Measurements from ENCODE around the gene KBTBD12.
"Not testable (repeated sequence)": the region's sequence is repeated elsewhere in the genome, so short reads cannot be mapped to it uniquely, and the experiment has no call there.

KBTBD12 gene

DNA sequence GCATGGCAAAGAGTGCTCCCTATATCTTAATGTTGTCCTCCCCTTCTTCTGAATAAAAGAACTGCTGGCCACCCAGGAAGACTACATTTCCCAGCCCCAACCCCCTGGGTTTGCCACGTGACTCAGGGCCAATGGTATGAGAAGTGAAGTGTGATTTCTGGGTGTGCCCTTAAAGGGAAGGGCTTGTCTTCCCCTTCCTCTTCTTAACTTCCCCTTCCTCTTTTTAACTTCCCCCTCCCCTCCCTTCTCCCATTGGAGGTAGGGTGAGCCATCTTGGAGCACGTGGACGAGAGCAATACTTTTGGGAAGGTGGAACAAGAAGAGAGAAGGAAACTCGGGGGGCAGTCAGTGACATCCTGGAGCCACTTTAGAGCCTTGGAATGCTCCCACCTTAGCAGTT lies 6.8 kb upstream of the KBTBD12 start:
- TF ChIP-seq POLR2A (IDR thresholded peaks at IDR 0.05; ENCODE audit: low read depth, low read length) (no peak), TAF1 (IDR thresholded peaks at IDR 0.05; ENCODE audit: borderline replicate concordance, low read depth, low read length) (no peak), POLR2AphosphoS5 (IDR thresholded peaks at IDR 0.05; ENCODE audit: low read depth, low read length) (no peak)
- DNase-seq (ENCODE audit: insufficient read length), result no peak
- no peak for FAIRE-seq

DNA sequence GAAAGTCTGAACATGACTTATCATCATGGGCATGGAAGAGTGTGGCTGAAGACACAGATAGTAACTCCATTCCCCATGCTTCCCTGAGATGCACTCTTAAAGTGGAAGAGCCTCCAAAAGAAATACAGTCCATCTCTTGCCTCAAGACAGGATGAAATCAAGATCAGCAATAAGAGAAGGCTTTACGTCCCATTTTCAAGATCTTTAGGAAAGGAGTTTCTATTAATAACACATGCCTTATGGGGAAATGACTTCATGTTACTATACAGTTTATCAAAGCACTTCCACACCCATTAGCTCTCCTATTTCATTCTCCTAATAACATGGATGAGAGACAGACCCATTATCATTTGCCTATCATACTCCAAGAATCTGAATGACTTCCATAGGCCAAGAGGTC lies 6.1 kb upstream of the KBTBD12 start:
- TF ChIP-seq POLR2A (IDR thresholded peaks at IDR 0.05; ENCODE audit: low read depth, low read length), result no peak
- DNase-seq (ENCODE audit: insufficient read length), result no peak
- FAIRE-seq, result peak; percentile 17

DNA sequence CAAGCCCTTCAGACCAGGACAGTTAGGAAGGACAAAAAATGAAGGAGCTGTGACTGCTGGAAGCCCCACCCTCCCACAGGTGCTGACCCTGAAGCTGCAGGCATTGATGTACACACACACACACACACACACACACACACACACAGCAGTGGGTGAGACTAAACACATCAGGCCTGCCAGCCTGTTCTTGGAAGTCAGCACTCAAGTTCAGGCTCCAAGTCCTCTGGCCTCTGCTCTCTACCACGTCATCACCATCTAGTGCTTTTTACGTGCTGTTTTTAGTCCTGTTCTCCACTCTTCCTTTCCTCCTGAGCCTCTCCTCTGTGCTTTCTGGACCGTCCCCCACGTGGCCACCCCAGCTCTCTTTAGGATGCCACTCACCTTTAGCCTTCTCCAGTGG lies 5.4 kb upstream of the KBTBD12 start:
- FAIRE-seq, result no peak
- TF ChIP-seq POLR2AphosphoS5 (IDR thresholded peaks at IDR 0.05; ENCODE audit: low read depth, low read length) (no peak), POLR2A (IDR thresholded peaks at IDR 0.05; ENCODE audit: low read depth, low read length) (no peak), TAF1 (IDR thresholded peaks at IDR 0.05; ENCODE audit: borderline replicate concordance, low read depth, low read length) (no peak)
- no peak for DNase-seq (ENCODE audit: insufficient read length)

DNA sequence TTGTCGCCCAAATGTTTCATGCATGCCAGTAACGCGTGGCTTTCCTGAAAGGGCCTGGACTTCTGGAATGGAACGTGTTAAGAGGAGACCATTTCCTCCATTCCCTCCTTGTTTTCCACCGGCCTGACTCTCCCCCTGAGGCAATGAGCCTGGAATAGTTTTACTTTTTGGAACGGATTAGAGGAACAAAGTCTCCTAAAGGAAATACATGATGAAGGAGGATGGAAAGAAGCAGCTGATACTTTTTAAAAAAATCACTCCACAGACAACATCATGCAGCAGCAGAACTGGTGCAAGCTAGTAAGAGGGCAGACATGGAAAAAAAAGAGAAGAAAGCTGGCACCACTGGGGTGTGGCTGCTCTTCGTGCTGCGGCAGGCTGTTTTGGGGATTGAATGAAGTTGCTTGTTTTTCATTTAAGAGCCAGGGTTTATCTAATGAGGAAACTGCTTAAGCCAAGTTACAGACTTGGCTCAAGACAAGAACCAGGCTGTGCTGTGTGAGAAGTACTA lies 3.6 kb upstream of the KBTBD12 start:
- DNase-seq (ENCODE audit: insufficient read length) (no peak), FAIRE-seq (no peak)
- no peak for TF ChIP-seq TAF1 (IDR thresholded peaks at IDR 0.05; ENCODE audit: borderline replicate concordance, low read depth, low read length)

DNA sequence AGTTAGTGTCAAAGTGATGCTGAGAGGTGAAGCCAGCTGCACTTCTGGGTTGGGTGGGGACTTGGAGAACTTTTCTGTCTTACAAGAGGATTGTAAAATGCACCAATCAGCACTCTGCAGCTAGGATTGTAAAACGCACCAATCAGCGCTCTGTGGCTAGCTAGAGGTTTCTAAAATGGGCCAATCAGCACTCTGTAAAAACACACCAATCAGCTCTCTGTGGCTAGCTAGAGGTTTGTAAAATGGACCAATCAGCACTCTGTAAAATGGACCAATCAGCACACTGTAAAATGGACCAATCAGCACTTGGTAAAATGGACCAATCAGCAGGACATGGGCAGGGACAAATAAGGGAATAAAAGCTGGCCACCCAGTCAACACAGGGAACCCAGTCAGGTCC lies 1.2 kb upstream of the KBTBD12 start:
- FAIRE-seq; DNase-seq (ENCODE audit: insufficient read length): not testable (repeated sequence)

DNA sequence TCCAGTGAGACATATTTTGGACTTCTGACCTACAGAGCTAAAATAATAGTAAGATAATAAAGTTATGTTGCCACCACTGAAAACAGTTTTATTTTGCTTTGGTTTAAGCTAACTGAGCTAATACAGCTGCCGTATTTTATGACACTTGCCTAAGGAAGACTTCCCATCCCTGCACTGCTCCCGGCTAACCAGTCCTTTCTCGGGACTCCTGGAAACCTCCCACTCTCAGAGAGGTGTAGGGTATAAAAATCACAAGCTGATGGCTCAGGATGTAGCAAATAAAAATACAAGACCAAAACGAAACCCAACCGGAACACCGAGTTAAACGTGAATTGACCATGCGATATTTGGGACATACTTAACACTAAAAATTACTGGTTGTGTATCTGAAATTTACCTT lies 448 bp upstream of the KBTBD12 start:
- TF ChIP-seq POLR2AphosphoS5 (IDR thresholded peaks at IDR 0.05; ENCODE audit: low read depth, low read length) (no peak), TAF1 (IDR thresholded peaks at IDR 0.05; ENCODE audit: borderline replicate concordance, low read depth, low read length) (no peak), POLR2A (IDR thresholded peaks at IDR 0.05; ENCODE audit: low read depth, low read length) (no peak)

DNA sequence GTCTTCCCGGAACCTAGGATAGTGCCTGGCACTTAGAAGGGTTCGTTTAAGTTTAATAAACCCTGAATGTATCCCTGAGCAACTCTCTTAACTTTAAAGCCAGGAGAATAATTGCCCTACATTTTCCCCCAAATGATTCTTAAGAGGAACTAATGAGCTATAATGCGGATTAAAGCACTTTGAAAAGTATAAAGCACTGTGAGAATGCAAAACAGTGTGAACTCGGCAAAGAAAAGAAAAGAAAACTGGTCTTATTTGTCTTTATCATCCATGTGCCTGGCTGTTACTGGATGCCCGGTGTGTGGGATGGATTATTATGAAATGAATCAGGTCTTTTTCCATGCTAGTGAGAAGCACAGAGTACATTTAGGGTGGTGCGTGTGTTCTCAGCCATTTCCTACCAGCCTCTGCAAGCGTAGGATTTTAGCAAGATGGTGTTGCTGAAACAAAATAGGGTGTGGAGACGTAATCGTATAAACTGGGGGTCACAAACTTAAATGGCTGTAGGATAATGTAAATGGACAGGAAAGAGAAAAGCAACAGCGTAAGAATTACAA lies 983 bp downstream of the KBTBD12 start:
- TF ChIP-seq POLR2AphosphoS5 (IDR thresholded peaks at IDR 0.05; ENCODE audit: low read depth, low read length), result no peak
- no peak for TF ChIP-seq TAF1 (IDR thresholded peaks at IDR 0.05; ENCODE audit: borderline replicate concordance, low read depth, low read length)
- no peak for TF ChIP-seq POLR2A (IDR thresholded peaks at IDR 0.05; ENCODE audit: low read depth, low read length)
- no peak for FAIRE-seq

More for the DNA sequence above, 448 bp upstream of the KBTBD12 start:
- DNase-seq (ENCODE audit: insufficient read length) (no peak), FAIRE-seq (no peak)

DNA sequence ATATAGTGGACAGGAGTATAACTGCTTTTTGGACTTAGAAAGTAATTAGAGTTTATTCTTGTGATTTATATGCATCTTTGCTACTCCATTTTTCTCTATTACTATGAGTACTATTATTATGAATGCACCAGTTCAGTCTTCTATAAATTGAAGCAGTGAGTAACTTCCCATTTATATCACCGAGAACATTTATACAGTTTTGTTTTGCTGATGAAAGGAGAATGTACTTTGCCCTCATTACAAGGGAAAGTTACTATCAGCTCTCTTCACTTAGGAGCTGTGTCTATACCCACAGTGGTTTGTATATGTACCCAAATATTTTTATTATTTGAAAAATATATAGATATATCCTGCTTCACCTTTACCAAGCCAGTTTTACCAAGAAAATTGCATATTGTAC lies 5.7 kb downstream of the KBTBD12 start:
- no peak for TF ChIP-seq TAF1 (IDR thresholded peaks at IDR 0.05; ENCODE audit: borderline replicate concordance, low read depth, low read length)
- TF ChIP-seq POLR2A (IDR thresholded peaks at IDR 0.05; ENCODE audit: low read depth, low read length), result no peak
- no peak for TF ChIP-seq POLR2AphosphoS5 (IDR thresholded peaks at IDR 0.05; ENCODE audit: low read depth, low read length)
- FAIRE-seq (no peak), DNase-seq (ENCODE audit: insufficient read length) (no peak)

More for the DNA sequence above, 983 bp downstream of the KBTBD12 start:
- no peak for DNase-seq (ENCODE audit: insufficient read length)

DNA sequence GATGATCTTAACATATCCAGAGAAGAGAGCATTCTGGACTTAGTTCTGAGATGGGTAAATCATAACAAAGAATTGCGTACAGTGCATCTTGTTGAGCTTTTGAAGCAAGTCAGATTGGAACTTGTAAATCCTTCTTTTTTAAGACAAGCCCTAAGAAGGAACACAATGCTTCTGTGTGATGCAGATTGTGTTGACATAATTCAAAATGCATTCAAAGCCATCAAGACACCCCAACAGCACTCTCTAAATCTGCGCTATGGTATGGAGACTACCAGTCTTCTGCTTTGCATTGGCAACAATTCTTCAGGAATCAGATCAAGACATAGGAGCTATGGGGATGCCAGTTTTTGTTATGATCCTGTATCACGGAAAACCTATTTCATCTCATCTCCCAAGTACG lies 8.6 kb downstream of the KBTBD12 start:
- no peak for TF ChIP-seq POLR2A (IDR thresholded peaks at IDR 0.05; ENCODE audit: low read depth, low read length)
- TF ChIP-seq TAF1 (IDR thresholded peaks at IDR 0.05; ENCODE audit: borderline replicate concordance, low read depth, low read length), result no peak
- FAIRE-seq (no peak), DNase-seq (ENCODE audit: insufficient read length) (no peak)

DNA sequence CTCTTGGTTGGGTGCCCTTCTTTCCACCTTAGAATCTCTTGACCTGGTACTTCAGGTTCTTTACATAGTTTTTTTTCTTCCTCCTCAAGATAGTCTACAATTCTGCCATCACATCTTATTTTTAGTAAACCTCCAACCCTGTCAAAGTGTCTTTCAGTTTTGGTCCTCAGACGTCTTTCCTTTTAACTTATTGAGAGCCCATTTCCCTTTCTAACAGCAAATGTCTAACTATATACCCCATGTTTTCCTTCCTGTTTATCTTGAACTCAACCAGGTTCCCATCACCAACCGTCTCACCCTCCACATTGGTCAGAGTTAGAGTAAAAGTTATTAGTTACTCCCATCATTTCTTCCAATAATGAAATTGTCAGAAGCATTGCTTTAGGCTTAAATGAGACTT lies 10.4 kb downstream of the KBTBD12 start:
- FAIRE-seq, result no peak

DNA sequence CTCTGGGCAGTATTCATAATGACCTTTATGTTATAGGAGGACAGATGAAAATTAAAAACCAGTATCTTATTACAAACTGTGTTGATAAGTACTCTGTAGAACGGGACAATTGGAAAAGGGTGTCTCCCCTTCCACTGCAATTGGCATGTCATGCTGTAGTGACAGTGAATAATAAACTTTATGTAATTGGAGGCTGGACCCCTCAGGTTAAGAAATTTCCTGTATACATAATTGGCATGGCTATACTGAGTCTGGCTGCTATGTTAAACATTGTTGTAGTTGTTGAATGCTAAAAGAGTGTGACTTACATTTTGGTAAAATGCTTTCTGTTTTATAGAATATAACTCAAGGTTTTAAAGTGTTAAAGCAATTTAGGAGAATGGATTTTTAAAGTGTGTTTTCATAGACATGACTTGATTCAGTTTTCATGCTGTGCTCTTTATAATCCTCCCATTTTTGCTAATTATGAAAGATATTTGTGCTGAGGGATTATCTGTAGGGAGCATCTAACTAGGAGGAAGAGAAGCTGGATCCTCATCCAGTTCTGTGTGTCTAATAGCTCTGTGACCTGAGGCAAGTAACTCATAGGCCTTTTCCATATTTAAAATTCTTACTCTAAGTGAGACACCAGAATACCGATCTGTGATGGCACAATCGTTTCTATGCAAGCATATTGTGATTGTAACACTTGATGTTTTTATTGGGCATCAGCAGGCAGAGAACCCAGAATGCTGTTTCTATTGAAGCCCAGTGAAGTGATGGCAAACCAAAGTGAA lies 13.0 kb downstream of the KBTBD12 start:
- DNase-seq (ENCODE audit: insufficient read length) (no peak), FAIRE-seq (no peak)
- TF ChIP-seq TAF1 (IDR thresholded peaks at IDR 0.05; ENCODE audit: borderline replicate concordance, low read depth, low read length), result no peak
- TF ChIP-seq POLR2AphosphoS5 (IDR thresholded peaks at IDR 0.05; ENCODE audit: low read depth, low read length), result no peak
- no peak for TF ChIP-seq POLR2A (IDR thresholded peaks at IDR 0.05; ENCODE audit: low read depth, low read length)

More for the DNA sequence above, 10.4 kb downstream of the KBTBD12 start:
- DNase-seq (ENCODE audit: insufficient read length), result no peak
- TF ChIP-seq TAF1 (IDR thresholded peaks at IDR 0.05; ENCODE audit: borderline replicate concordance, low read depth, low read length) (no peak), POLR2AphosphoS5 (IDR thresholded peaks at IDR 0.05; ENCODE audit: low read depth, low read length) (no peak), POLR2A (IDR thresholded peaks at IDR 0.05; ENCODE audit: low read depth, low read length) (no peak)

DNA sequence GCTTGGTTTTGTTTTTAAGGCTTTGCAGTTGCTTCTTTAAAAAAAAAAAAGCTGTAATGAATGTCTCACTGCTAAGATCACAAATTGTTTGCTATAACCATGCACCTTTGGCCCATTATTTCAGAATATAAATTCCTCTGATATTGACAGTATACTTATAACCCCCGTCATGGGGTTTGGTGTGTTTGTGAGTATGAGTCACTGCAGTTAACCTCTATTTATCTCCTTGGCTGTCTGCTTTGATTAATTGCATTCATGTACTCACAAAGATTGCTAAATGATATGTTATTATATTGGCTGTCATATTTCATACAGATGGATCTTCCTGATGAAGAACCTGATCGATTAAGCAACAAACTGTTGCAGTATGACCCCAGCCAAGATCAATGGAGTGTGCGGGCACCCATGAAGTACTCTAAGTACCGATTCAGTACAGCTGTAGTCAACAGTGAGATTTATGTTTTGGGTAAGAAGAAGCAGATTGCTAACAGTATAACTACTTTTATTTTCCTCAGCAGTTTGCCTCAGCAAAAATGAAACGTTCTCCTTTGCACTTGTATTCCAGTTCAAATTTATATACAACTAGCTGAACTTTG lies 14.9 kb downstream of the KBTBD12 start:
- TF ChIP-seq POLR2AphosphoS5 (IDR thresholded peaks at IDR 0.05; ENCODE audit: low read depth, low read length) (no peak), POLR2A (IDR thresholded peaks at IDR 0.05; ENCODE audit: low read depth, low read length) (no peak), TAF1 (IDR thresholded peaks at IDR 0.05; ENCODE audit: borderline replicate concordance, low read depth, low read length) (no peak)
- FAIRE-seq (no peak), DNase-seq (ENCODE audit: insufficient read length) (no peak)

Measured in GM12892 (cell line).